NCI-H1105 treated with DMSO at 0.1 percent for 48 hours (cell line): ENCODE data around the gene VEGFA.

Experiments
- DNase-seq: peaks from one replicate; lab custom pipeline; 2025; lab: John Stamatoyannopoulos, UW

VEGFA gene

DNA sequence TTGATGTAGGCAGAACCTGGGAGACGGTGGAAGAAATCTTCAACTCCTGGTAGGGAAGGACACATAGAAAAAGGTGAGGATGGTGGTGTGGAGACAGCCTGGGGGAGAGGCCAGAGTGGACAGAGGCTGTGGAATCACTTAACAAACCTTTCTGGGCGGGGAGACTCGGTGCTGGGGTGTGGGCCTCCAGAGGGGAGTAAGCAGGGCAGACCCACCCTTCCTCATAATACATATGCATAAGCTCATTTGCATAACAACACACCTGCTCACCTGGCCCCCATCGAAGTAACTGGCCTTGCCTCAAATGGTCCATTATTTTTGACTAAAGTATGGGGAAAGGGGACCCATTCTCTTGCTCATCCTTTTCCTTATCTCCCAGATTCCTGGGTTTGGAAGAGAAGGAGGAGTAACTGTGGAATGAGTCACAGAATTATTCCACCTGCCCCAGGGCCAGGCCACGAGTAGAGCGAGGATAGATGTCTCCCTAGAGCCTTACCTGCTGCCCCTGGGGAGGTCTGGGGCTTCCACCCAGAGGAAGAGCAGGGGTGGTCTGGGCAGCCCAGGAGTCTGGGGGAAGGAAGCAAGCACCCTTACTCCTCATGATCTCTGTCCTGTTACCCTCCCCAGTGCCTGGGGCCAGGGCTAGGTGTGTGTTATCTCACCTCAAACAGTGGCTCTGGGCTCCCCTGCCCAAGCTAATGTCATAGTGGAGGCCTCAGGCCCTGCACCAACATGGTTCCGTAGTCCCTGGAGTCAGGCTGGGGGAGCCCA, 10.7 kb upstream of the VEGFA start:
- no peak for DNase-seq

GRCh38 chr6:43759907-43760206, 10.2 kb upstream of the VEGFA start:
- DNase-seq: no peak

DNA sequence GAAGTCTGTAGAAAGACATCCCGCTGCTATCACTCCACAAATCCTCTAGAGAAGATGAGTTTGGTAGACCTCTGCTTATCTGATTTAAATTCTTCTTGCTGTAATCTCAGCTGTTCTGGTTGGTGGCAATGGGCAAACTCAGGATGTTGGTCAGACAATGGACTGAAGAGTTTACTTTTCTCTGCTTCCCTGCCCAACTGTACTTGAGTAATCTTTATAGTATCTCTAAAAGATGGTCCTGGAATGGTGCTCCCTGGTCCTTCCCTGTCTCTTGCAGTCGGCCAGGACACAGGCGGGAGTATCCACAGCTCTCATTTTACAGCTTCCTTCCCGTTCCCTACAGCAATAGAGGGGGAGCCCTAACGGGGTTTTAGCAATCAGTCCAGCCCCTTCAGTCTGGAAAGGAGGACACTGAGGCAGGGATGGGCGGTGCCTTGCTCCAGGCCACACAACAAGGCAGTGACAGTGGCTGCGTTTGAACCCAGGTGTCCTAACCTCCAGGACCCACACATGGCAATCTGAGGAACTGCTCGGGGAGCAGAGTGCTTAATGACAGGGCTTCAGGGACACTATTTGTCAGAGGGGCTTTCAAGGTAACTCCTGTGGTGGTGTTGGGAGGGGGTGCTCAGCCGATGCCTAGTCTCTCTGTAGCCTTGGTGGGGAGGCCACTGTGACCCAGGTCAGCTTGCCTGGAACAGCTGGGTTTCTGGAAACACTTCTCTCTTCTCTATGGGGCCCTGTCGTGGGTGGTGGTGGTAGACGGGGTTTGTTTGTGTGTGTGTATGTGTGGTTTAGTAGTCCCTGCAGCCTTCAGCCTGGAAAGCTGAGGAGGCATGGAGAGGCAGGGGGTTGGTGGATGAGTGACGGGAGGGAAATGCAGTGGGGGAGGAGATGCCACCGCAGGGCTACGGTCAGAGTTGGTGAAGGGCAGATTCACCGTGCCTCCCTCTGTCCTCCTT, 9.5 kb upstream of the VEGFA start:
- DNase-seq: no peak

GRCh38 chr6:43761666-43762409, 8.2 kb upstream of the VEGFA start:
- DNase-seq: no peak

DNA sequence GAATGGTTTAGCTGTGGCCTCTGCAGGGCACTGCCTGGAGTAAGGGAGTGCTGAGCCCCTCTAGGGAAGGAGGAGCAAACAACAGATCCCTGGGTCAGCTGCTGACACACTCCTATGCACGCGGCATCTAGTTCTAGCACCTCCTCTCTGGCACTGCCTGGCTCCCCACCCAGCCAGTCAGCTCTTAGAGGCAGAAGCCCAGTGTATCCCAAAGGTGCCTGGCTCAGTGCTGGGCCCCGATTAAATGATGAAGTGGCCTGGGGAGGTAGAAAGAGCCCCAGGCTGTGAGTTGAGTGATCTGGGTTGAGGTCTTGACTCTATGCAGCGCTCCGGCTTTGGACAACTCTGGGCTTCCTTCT, 7.6 kb upstream of the VEGFA start:
- DNase-seq: no peak

- DNase-seq: no peak
Observed at GRCh38 chr6:43762966-43763695, 6.9 kb upstream of the VEGFA start.

- no peak for DNase-seq
Observed at GRCh38 chr6:43763812-43764522, 6.0 kb upstream of the VEGFA start.

DNA sequence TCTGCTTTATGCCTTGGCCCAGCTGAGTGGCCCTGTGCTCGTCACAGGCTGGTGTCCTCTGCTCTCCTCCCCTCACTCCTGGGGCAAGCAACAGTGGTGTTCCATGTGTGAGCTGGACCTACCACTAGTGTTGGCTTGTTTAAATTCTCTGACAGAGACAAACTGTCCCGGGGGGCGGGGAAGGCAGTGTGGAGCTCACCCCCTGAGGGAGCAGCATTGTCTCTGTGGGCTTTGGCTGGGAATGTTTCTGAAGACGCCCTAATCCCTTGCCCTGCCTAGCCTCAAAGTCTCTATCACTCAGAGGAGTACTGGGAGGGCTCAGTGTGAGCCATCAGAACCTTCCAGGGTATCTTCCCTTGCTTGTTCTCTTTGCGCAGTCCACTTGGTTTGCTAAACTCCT, 5.2 kb upstream of the VEGFA start:
- no peak for DNase-seq

- DNase-seq: no peak
Observed at GRCh38 chr6:43765776-43766499, 4.1 kb upstream of the VEGFA start.

DNA sequence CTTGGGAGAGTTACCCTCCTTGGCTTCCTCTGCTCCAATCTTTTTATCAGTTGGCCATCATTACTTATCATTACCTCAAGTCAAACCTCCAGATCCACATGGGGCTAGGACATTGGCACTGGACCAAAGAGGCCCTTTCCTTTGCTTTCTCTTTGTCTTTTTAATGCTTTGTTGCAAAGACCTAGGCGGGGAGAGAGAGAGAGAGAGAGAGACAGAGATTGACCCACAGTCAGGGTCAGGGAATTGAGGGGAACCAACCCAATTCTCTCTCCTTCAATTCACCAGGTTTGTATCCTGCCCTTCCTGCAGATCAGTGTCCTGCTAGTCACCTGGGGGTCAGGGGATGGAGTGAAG, 3.5 kb upstream of the VEGFA start:
- no peak for DNase-seq

GRCh38 chr6:43766964-43767461, 3.0 kb upstream of the VEGFA start:
- no peak for DNase-seq

GRCh38 chr6:43767553-43768505, 2.2 kb upstream of the VEGFA start:
- DNase-seq: no peak

GRCh38 chr6:43768506-43768860, 1.5 kb upstream of the VEGFA start:
- DNase-seq: no peak

DNA sequence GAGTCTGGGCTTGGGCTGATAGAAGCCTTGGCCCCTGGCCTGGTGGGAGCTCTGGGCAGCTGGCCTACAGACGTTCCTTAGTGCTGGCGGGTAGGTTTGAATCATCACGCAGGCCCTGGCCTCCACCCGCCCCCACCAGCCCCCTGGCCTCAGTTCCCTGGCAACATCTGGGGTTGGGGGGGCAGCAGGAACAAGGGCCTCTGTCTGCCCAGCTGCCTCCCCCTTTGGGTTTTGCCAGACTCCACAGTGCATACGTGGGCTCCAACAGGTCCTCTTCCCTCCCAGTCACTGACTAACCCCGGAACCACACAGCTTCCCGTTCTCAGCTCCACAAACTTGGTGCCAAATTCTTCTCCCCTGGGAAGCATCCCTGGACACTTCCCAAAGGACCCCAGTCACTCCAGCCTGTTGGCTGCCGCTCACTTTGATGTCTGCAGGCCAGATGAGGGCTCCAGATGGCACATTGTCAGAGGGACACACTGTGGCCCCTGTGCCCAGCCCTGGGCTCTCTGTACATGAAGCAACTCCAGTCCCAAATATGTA, 957 bp upstream of the VEGFA start:
- DNase-seq: no peak

- peak; percentile 27 for DNase-seq
Observed at GRCh38 chr6:43770372-43771209, 580 bp downstream of the VEGFA start.

GRCh38 chr6:43771210-43771857, 1.3 kb downstream of the VEGFA start:
- no peak for DNase-seq

- no peak for DNase-seq
Observed at GRCh38 chr6:43771858-43772680, 2.1 kb downstream of the VEGFA start.
